ENCODE measurements around the gene ZC3H11A.
"Not testable (repeated sequence)": the region's sequence is repeated elsewhere in the genome, so short reads cannot be mapped to it uniquely, and the experiment has no call there.

ZC3H11A gene

DNA sequence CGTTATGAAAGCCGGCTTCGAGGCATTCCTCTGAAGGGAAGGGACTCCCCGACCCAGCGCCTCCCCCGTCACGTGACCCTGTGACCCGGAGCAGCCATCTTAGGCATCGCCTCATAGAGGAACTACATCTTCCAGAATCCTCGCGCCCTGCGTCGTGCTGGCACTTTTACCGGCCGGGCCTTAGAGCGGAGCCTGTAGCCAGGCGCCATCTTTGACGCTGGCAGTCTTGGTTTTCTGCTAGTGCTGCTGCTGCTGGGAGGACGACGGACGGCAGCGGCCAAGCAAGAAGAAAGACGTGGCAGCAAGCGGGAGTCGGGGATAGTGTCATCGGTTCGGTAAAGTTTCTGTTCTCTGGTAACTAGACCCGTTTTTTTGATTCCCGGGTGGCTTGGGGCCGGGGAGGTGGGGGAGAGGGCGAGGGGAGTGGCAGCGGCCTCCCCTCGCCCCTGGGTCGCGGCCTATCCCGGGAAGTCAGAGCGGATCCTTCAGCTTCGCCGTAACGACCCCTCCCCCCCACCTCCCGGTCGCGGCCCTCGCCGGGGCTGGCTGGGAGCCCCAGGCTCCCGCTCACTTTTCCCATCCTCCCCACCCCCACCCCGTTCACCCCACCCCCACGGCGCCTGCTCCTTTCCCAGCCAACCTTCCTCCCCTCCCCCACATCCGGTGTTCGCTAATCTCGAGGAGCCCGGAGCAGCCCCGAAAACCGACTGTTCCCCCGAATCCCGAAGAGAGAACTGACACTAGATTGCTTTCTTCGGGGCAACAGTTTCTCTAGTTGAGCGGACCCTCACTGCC is at the start of gene ZC3H11A, which contains the start of gene ZBED6:
Gene ZC3H11A, plus strand, starts transcription at position 183 of the 795 bp plus-strand sequence. CDS start 21,448 bp downstream, outside the sequence.
Gene ZBED6, plus strand, starts transcription at position 183 of the 795 bp plus-strand sequence. CDS start 1,900 bp downstream, outside the sequence.
- FAIRE-seq = peak; percentile 46

DNA sequence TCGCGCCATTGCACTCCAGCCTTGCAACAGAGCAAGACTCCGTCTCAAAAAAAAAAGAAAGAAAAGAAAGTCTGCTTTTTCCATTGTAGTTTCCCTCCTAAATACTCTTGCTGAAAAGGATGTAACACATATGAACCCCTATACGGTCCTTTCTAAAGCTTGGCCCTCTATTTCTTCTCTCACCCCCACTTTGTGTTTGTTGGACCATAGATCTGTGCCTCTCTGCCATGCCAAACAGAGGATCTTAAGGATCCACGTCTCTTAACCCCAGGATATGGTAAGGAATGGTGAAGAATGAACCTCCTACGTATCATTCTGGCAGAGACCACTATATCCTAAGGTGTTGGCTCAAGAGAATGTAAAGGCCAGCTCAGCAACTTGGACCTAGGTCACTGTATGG is 49.1 kb upstream of the ZC3H11A start:
- no peak for FAIRE-seq
- DNase-seq (ENCODE audit: insufficient read length, low spot score) = no peak

More for the DNA sequence above, at the start of gene ZC3H11A, which contains the start of gene ZBED6:
- peak; percentile 97 for DNase-seq (ENCODE audit: insufficient read length, low spot score)

DNA sequence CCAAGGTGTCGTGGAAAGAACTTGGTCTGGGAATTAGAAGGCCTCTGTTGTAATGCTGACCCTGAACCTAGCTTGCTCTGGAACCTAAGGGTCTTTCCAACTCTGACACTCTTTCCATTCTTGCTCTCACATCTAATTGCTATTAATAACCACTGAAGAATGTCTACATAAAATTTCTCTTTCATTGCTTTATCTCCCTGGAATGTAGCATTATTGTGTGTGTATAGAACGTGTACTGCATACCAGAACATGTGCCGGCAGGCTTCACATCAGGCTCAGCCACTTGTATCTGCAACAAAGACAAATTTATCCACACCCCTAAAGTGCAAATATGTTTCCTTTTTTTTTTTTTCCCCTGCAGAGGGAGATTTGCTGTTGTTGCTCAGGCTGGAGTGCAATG is 44.4 kb upstream of the ZC3H11A start:
- no peak for FAIRE-seq

GRCh38 chr1:203751618-203752361 is 43.6 kb upstream of the ZC3H11A start:
- not testable (repeated sequence) for DNase-seq (ENCODE audit: insufficient read length, low spot score); FAIRE-seq

More for the DNA sequence above, 44.4 kb upstream of the ZC3H11A start:
- no peak for DNase-seq (ENCODE audit: insufficient read length, low spot score)

DNA sequence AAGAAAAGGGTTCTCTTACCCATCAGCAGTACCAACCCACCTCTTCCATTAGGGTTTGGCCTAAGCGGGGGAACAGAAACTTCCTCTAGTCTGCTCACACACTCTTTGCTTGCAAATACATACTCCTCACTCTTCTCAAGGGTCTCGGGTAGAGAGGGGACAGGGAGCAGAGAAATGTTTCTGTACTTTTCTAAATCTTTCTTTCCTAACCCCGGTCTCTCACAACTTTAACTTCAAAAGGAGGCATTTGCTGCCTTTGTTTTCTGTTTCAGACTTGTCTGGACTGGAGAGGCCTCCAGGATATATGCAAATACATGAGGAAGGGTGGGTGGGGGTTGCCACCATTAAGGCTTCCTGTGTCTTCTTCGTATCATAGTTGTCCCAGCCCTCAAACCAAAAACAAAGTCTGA is 41.0 kb upstream of the ZC3H11A start:
- FAIRE-seq (no peak), DNase-seq (ENCODE audit: insufficient read length, low spot score) (no peak)

GRCh38 chr1:203756036-203756435 is 39.4 kb upstream of the ZC3H11A start:
- FAIRE-seq = no peak
- no peak for DNase-seq (ENCODE audit: insufficient read length, low spot score)

DNA sequence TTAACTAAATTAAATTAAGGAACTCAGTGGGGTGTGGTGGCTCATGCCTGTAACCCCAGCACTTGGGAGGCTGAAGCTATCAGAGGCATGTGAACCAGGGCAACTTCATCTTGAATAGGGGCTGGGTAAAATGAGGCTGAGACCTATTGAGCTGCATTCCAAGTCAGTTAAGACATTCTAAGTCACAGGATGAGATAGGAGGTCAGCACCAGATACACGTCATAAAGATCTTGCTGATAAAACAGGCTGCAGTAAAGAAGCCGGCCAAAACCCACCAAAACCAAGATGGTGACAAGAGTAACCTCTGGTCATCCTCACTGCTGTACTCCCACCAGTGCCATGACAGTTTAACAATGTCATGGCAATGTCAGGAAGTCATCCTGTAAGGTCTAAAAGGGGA is 36.7 kb upstream of the ZC3H11A start:
- FAIRE-seq; DNase-seq (ENCODE audit: insufficient read length, low spot score): not testable (repeated sequence)

- FAIRE-seq = no peak
- DNase-seq (ENCODE audit: insufficient read length, low spot score) = no peak
These were observed 34.9 kb upstream of the ZC3H11A start for GRCh38 chr1:203760506-203760905.

- DNase-seq (ENCODE audit: insufficient read length, low spot score); FAIRE-seq: not testable (repeated sequence)
These were observed 33.5 kb upstream of the ZC3H11A start for GRCh38 chr1:203761958-203762357.

- DNase-seq (ENCODE audit: insufficient read length, low spot score) (no peak), FAIRE-seq (no peak)
These were observed 31.9 kb upstream of the ZC3H11A start for GRCh38 chr1:203763505-203763904.

DNA sequence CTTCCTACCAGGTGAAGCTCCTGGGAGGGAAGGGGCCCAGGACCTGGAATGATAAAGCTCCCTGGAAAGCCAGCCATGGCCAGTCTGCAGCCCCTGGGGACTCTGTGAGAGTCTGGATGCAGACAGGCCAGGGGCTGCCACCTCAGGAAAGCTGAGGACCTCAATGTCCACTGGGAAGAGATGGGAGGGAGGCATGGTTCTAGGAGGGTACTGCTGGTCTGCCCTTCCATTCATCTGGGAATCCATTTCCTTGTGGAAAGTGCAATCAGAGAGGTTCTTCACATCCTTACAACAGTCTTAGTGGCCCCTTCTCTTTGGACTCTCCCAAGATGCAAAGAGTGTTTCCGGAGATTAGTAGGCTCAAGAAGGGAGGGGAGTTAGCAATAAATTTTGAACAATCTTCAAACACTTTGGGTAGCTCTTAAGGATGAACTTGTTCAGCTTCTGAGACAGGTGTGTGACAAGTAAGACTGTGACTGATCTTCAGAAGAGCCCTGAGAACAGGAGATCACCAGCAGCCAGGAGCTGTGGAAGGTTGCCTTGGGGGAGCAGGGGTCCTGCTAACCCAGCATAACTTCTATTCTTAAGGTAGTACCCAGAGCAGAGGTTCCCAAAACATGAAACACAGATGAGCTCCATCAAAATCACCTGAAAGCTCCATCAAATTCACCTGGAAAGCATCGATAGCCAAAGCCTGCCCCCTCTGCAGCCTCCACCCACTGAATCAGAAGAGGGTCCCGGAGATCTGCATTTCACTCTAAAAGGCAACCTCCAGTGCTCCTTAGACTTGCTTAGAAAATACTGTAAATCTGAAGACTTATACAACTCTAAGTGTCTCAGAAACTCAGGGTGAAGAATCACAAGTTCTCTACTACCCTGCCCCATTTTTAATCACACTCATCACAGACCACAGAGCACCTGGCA is 31.1 kb upstream of the ZC3H11A start:
- FAIRE-seq (no peak), DNase-seq (ENCODE audit: insufficient read length, low spot score) (no peak)

DNA sequence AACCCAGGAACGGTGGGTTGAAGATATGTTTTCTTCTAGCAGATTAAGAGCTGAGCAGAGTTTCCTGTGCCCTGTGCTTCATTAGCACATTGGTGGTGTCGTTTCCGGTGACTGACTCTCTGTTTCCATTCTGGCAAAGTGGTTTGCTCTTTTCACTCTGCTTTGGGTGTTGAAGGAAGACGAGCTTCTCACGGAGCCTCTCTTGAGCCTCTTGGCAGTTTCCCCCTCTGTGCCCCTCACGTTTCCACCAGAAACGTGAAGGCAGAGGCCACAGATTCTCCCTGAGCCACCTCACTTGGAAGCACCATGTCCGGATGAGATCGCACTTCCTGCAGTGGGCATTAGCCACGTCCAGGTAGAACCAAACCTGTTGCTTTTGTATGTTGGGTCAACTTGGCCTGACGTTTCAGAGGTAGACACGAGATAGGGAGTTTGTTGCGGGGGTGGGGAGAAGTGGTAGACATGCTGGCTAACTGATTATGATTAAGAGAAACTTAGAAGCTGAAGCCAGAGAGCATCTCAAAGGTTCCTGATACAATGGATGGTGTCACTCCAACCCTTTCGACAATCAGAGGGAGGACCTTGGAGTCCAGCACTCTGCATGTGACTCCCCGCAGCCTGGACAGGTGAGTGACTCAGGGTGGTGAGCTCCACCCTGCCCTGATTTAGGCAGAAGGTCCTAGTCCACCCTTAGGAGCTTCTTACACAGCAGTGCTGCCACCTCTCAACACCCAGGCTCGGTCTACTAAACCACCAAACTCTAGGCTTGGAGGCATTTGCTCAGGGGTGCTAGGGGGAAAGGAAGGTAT is 30.2 kb upstream of the ZC3H11A start, which contains the start of gene LAX1:
Gene LAX1, plus strand, starts transcription at position 155 of the 809 bp plus-strand sequence. Its CDS starts 383 bp downstream, at position 538.
- DNase-seq (ENCODE audit: insufficient read length, low spot score) (no peak), FAIRE-seq (no peak)

DNA sequence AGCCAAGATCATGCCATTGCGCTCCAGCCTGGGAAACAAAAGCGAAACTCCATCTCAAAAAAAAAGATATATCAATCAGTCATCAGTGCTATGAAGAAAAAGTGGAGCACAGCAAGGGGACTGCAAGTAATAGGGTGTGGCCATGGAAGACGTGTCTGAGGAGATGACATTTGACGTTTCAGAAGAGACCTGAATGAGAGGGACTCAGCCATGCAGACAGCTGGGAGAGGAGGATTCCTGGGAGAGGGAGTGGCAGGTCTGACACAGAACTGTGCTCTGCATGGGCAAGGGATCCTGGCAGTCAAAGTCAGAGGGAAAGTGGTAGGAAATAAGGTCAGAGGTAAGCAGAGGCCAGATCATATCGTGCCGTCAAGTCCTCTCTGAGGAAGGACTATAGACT is 27.2 kb upstream of the ZC3H11A start:
- FAIRE-seq (no peak), DNase-seq (ENCODE audit: insufficient read length, low spot score) (no peak)

GRCh38 chr1:203769505-203770343 is 25.7 kb upstream of the ZC3H11A start:
- FAIRE-seq (no peak), DNase-seq (ENCODE audit: insufficient read length, low spot score) (no peak)

DNA sequence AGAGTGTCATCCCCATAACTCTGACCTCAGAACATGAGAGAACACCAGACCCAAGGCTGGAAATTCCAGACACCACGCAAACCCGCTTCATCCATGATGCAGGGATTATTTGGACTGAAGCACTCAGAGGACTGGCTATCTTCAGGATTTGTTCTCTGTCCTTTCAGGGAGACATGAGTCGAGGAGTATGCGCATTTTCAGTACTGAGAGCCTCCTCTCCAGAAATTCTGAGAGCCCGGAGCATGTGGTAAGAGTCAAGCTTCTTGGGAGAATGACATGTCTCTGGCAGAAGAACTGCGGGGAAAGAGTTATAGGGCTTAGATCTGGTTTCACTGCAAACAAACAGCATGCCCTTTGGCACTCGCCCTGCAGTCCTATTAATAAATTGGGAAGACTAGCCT is 23.5 kb upstream of the ZC3H11A start:
- DNase-seq (ENCODE audit: insufficient read length, low spot score) = no peak
- no peak for FAIRE-seq

GRCh38 chr1:203772836-203773235 is 22.6 kb upstream of the ZC3H11A start:
- DNase-seq (ENCODE audit: insufficient read length, low spot score) (no peak), FAIRE-seq (no peak)

- no peak for FAIRE-seq
- no peak for DNase-seq (ENCODE audit: insufficient read length, low spot score)
These were observed 18.8 kb upstream of the ZC3H11A start for GRCh38 chr1:203776636-203777035.

DNA sequence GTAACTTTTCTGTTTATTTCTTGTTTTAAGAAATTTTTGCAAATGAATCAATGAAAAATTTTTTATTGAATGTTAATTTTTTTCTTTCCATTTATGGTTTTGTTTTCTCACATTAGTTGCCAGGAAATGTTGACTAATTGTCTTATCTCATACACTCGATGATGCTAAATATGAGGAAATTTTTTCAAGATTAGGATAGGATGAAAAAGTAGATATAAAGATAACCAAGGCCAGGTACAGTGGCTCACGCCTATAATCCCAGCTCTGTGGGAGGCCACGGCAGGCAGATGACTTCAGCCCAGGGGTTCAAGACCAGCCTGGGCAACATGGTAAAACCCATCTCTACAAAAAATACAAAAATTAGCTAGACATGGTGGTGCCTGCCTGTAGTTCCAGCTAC is 17.8 kb upstream of the ZC3H11A start:
- FAIRE-seq (no peak), DNase-seq (ENCODE audit: insufficient read length, low spot score) (no peak)

GRCh38 chr1:203778146-203778545 is 17.3 kb upstream of the ZC3H11A start:
- DNase-seq (ENCODE audit: insufficient read length, low spot score) = no peak
- no peak for FAIRE-seq
